Testis (tissue), 3 donors: Measurements from ENCODE around the gene MASP2. TPM values are rescaled to one million over a fixed set of nuclear protein-coding genes. Genes with fewer than 3 reads are reported as not detected.
"Not testable (repeated sequence)": the region's sequence is repeated elsewhere in the genome, so short reads cannot be mapped to it uniquely, and the experiment has no call there.

Source experiments
- DNase-seq: peaks from one replicate; pipeline ENCODE4 v3.0.0-alpha.2; 2019
- H3K27ac ChIP-seq, 2 donors: fragments of 200-600 bp; sonication (generic); one replicate each; pipeline ENCODE4 v1.5.1; 2019
- H3K27me3 ChIP-seq: fragments of 200-600 bp; sonication (generic); one replicate; pipeline ENCODE4 v1.5.1; 2019
- H3K36me3 ChIP-seq: fragments of 200-600 bp; sonication (generic); one replicate; pipeline ENCODE4 v1.5.1; 2017; ENCODE audit warnings: low read depth; ENCODE audit errors: missing control alignments
- H3K4me1 ChIP-seq: fragments of 200-600 bp; sonication (generic); one replicate; pipeline ENCODE4 v1.5.1; 2019
- H3K4me3 ChIP-seq, 2 donors: fragments of 200-600 bp; sonication (generic); one replicate each; pipeline ENCODE4 v1.5.1; 2017 to 2019
- H3K9me3 ChIP-seq: fragments of 200-600 bp; sonication (generic); one replicate; pipeline ENCODE4 v1.5.1; 2017
- POLR2A ChIP-seq: fragments of 450-650 bp; IDR thresholded peaks from one replicate; pipeline ENCODE4 v1.6.1; 2017; ENCODE audit warnings: antibody characterized with exemption, mild to moderate bottlenecking, moderate library complexity
- WGBS, 2 donors: methylation state at CpG; one replicate each; pipeline ENCODE4 v1.1.5; 2018; 5-methylcytosine and 5-hydroxymethylcytosine counted together
- intact Hi-C: fragments of 100-400 bp; cut with DNase I; formaldehyde crosslinking; loops from one replicate; pipeline ENCODE4 v1.15.1; 2023; ENCODE audit warnings: low total_unique reads
- polyA plus RNA-seq: library from polyadenylated mRNA; stranded (reverse); fragments of 350-450 nt; fragmentation: Illumina TruSeq; extraction: RNeasy Lipid Tissue Mini Kit (QIAGEN cat#74804); gene quantifications from one replicate; pipeline ENCODE4 v1.2.3, GENCODE V29; 2014; ENCODE audit warnings: low read depth, low replicate concordance; ENCODE audit not compliant: insufficient read depth
- total RNA-seq, 2 donors: library from RNA; depleted of rRNA; stranded (reverse); fragments of >200 nt; gene quantifications; one replicate each; pipeline ENCODE4 v1.2.3, GENCODE V29; 2016
- TF ChIP-seq, protein P1 (sequence below), 3 experiments: fragments of 450-650 bp in 2 of 3; fragments of 200-600 bp in 1 of 3; sonication (generic) in 1 of 3; IDR thresholded peaks; one replicate each; pipeline ENCODE4 v1.5.1; 2016 to 2019; ENCODE audit warnings: antibody characterized with exemption in 3 of 3, mild to moderate bottlenecking in 2 of 3, moderate library complexity in 1 of 3

Gene MASP2
- total and polyA plus RNA-seq, 3 donors from 2014 or later, result 0.31 TPM; not detected in 1

DNA sequence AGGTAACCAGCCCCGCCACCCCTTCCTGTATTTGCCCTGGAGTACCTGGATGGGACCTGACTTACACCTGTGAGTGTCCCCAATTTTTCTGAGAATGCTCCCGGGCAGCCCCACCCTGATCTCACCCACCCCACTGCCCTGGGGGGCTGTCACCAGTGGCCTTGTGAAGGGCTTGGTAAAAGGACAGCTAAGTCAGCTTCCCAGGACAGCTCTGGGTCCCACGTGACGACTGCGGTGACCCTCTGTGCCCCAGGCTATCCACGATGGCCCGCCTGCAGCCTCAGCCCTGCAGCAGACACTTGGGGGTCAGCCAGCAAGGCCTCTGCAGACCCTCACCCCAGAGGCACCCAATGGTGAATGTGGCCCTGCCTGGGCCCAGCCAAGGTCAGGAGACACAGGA, 7.1 kb upstream of the MASP2 start:
- intact Hi-C loops, result no loop called here
- no peak for DNase-seq
- Histone ChIP-seq H3K27me3 (no peaks in the 10 kb centered on the region), H3K36me3 (no peaks in the 10 kb centered on the region), H3K27ac (no peak overlapping the region), H3K4me1 (peaks cover 7% of the 10 kb centered on the region), H3K9me3 (no peaks in the 10 kb centered on the region), H3K4me3 (no peak overlapping the region)
- TF ChIP-seq, protein P1, sequence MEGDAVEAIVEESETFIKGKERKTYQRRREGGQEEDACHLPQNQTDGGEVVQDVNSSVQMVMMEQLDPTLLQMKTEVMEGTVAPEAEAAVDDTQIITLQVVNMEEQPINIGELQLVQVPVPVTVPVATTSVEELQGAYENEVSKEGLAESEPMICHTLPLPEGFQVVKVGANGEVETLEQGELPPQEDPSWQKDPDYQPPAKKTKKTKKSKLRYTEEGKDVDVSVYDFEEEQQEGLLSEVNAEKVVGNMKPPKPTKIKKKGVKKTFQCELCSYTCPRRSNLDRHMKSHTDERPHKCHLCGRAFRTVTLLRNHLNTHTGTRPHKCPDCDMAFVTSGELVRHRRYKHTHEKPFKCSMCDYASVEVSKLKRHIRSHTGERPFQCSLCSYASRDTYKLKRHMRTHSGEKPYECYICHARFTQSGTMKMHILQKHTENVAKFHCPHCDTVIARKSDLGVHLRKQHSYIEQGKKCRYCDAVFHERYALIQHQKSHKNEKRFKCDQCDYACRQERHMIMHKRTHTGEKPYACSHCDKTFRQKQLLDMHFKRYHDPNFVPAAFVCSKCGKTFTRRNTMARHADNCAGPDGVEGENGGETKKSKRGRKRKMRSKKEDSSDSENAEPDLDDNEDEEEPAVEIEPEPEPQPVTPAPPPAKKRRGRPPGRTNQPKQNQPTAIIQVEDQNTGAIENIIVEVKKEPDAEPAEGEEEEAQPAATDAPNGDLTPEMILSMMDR (IDR thresholded peaks at IDR 0.05), result no peak
- no peak for TF ChIP-seq POLR2A
- 89 to 91% methylated on average over 3 to 7 of the region's 7 CpGs for WGBS, 2 donors

- Histone ChIP-seq H3K36me3 (no peaks in the 10 kb centered on the region), H3K4me1 (peaks cover 3% of the 10 kb centered on the region), H3K9me3 (no peaks in the 10 kb centered on the region), H3K27ac (no peak overlapping the region), H3K4me3 (no peak overlapping the region), H3K27me3 (no peaks in the 10 kb centered on the region)
- 59 to 67% methylated on average over 5 to 10 of the region's 10 CpGs for WGBS, 2 donors
- no peak for TF ChIP-seq POLR2A
- DNase-seq, result no peak
- intact Hi-C loops, result no loop called here
Observed at GRCh38 chr1:11053758-11054137, 6.7 kb upstream of the MASP2 start.

GRCh38 chr1:11052839-11053757, 6.1 kb upstream of the MASP2 start:
- no peaks in the 10 kb centered on the region for H3K9me3 ChIP-seq
- H3K27me3 ChIP-seq, result no peaks in the 10 kb centered on the region
- H3K27ac ChIP-seq, result no peak overlapping the region
- intact Hi-C loops, result no loop called here
- no peaks in the 10 kb centered on the region for H3K4me1 ChIP-seq
- no peak overlapping the region for H3K4me3 ChIP-seq
- TF ChIP-seq, protein P1 (IDR thresholded peaks at IDR 0.05), result no peak
- TF ChIP-seq POLR2A, result no peak
- WGBS, 2 donors, result 44% methylated on average over 27 of the region's 29 CpGs; no CpG with 5 or more reads in 1 of the 2 donors
- no peak for DNase-seq
- H3K36me3 ChIP-seq, result no peaks in the 10 kb centered on the region

GRCh38 chr1:11051781-11052511, 4.9 kb upstream of the MASP2 start:
- Histone ChIP-seq H3K27me3 (no peaks in the 10 kb centered on the region), H3K9me3 (no peaks in the 10 kb centered on the region), H3K36me3 (no peaks in the 10 kb centered on the region), H3K4me3 (no peak overlapping the region), H3K4me1 (no peaks in the 10 kb centered on the region), H3K27ac (no peak overlapping the region)
- intact Hi-C loops, result no loop called here
- no peak for DNase-seq
- no peak for TF ChIP-seq POLR2A
- WGBS, 2 donors, result 63 to 77% methylated on average over 17 to 19 of the region's 19 CpGs

DNA sequence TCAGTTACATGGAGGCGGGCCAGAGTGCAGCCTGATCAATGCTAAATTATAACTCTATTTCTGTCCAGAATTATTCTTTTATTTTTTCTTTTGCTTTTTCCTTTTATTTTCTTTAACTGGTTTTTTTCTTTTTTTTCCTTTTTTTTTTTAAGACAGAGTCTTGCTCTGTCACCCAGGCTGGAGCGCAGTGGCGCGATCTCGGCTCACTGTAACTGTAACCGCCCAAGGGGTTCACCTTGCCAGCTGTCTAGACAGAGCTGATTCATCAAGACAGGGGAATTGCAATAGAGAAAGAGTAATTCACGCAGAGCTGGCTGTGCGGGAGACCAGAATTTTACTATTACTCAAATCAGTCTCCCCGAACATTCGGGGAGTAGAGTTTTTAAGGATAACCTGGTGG, 4.1 kb upstream of the MASP2 start:
- H3K4me1 ChIP-seq, intact Hi-C loops, H3K4me3 ChIP-seq, H3K9me3 ChIP-seq, H3K27ac ChIP-seq, H3K27me3 ChIP-seq, H3K36me3 ChIP-seq, DNase-seq: not testable (repeated sequence)
- WGBS, 2 donors, result 94 to 96% methylated on average over 10 of the region's 10 CpGs

DNA sequence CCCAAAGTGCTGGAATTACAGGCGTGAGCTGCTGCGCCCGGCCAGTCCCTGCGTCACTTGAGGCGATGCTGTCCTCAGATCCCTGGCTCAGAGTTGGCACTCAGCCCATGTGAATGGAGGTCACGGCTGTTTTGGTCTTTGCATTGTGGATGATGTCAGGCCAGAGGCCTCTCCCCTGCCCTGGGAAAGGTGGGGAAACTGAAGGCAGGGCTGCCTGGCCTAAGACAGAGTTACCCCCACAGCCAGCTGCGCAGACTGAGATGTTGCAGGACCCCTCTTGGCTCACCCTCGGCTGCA, 821 bp downstream of the MASP2 start:
- WGBS, 2 donors, result 90 to 95% methylated on average over 4 to 8 of the region's 8 CpGs
- H3K27ac ChIP-seq, result no peak overlapping the region
- no peaks in the 10 kb centered on the region for H3K9me3 ChIP-seq
- intact Hi-C loops, result loop anchor here (10.0 kb wide), 1 partner anchor 599 kb away; no protein-coding TSS in a partner anchor
- H3K4me3 ChIP-seq, result no peak overlapping the region
- H3K4me1 ChIP-seq, result no peaks in the 10 kb centered on the region
- no peaks in the 10 kb centered on the region for H3K27me3 ChIP-seq
- no peaks in the 10 kb centered on the region for H3K36me3 ChIP-seq
- TF ChIP-seq POLR2A, result no peak
- TF ChIP-seq, protein P1 (IDR thresholded peaks at IDR 0.05), result no peak
- DNase-seq, result no peak
